HUDEP-2 (cell line): ENCODE measurements around the gene PSMB2.
"Not testable (repeated sequence)": the region's sequence is repeated elsewhere in the genome, so short reads cannot be mapped to it uniquely, and the experiment has no call there.

ENCODE experiments used
- DNase-seq, 76 experiments: peaks; one replicate each; lab custom pipeline; 2025; ENCODE audit not compliant: unreplicated experiment in 76 of 76; lab: John Stamatoyannopoulos, UW

The PSMB2 gene

GRCh38 chr1:35641233-35641866 is at the start of gene PSMB2:
PSMB2 (minus strand) TSS chr1:35641526; CDS start chr1:35641432, 94 bp downstream.
- DNase-seq = peak in 74 of 76 experiments; percentile 66 to 97 (median 90)

DNA sequence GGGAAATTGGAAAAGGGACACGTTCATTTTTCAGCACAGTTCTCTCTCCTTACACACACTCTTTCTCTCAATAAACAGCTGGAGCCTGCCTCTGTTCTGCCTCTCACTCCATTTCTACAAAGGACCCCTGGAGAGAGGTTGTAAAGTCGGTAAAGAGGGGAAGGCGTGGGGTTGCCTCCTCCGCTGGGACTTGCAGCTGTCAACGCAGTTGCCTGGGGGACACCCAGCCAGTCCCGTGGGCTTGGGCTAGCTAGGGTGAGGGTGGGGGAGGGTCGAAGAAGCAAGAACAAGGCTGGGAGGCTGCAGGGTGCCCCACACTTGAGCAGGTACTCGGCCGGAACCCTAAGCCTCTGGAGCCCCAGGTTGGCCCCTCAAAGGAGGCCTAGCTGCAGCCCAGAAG is 49.8 kb upstream of the PSMB2 start:
- DNase-seq = no peak

GRCh38 chr1:35690103-35690502 is 48.8 kb upstream of the PSMB2 start:
- DNase-seq = not testable (repeated sequence)

GRCh38 chr1:35688161-35688560 is 46.8 kb upstream of the PSMB2 start:
- DNase-seq = no peak

DNA sequence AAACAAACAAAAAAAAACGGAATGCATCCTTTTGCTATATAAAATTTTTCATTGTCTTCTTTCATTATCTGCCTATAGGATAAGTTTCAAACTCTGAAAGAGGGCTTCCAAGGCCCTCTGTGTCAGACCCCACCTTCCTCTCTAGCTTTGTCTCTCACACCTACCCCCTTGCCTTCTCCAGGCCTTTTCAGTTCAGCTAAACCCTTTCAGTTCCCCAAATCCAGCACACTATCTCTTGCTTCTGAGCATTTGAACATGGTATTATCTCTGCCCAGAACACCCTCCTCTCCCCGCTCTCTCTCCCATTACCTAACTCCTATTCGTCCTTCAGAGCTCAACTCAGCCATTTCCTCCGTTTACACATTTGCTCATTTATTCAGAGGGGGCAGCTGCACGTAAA is 41.7 kb upstream of the PSMB2 start:
- DNase-seq = no peak

DNA sequence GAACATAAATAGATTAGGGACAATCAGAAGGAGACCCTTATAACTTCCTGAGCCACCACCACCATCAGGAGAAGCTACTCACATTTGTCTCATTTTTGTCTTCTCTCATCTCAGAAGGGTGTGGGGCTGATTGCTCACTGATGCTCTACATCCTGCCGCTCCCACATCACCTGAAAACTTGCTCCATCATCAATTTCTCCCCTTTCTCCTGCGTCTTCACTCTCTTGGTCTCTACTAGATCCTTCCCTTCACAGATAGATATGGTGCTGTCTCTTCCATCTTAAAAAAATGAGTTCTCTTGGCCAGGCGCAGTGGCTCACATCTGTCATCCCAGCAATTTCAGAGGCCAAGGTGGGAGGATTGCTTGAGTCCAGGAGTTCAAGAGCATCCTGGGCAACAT is 38.9 kb upstream of the PSMB2 start:
- DNase-seq = no peak

GRCh38 chr1:35675773-35676172 is 34.4 kb upstream of the PSMB2 start:
- no peak for DNase-seq

- peak in 1 of 76 experiments; percentile 3 for DNase-seq
Measured at GRCh38 chr1:35674111-35674510, 32.8 kb upstream of the PSMB2 start.

- no peak for DNase-seq
Measured at GRCh38 chr1:35672116-35672515, 30.8 kb upstream of the PSMB2 start.

- no peak for DNase-seq
Measured at GRCh38 chr1:35668506-35668905, 27.2 kb upstream of the PSMB2 start.

DNA sequence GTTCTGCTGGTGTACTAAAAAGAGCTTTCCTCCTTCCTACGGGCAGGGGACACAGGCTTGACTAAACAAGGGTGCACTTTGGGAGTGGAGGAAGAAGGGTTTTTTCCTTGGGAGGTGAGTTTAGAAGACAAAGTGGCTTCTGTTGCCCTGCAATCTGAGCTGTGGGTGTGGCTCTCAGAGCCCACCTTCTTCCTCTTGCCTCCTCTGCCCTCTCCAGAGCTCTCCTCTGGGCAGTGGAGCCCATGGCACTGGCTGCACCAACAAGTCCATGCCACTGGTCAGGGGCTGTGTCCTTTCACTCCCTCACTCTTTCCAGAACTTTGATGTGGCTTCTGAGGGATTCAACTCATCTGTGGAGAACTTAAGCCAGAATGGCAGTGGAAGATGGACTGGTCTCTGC is 25.6 kb upstream of the PSMB2 start:
- DNase-seq = no peak

DNA sequence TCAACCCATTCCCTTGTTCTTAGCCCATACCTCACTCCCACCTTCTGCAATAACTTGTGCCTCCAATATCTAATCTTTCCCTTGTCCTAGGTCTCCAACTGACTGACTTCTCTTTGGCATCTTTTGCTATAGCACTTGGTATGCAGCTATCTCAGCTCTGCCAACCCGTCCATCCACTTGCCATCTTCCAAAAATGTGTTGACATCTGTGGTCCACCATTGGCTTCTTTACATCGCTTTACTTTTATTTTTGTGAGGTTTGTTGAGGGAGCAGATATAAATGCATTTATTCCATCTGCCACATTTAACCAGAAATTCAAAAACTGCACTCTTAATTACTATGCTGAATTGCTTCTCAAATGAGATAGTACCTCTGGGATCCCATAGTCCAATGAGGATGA is 24.9 kb upstream of the PSMB2 start:
- DNase-seq = no peak

GRCh38 chr1:35663434-35663833 is 22.1 kb upstream of the PSMB2 start:
- DNase-seq = no peak

GRCh38 chr1:35661474-35661795 is 20.1 kb upstream of the PSMB2 start:
- no peak for DNase-seq

DNA sequence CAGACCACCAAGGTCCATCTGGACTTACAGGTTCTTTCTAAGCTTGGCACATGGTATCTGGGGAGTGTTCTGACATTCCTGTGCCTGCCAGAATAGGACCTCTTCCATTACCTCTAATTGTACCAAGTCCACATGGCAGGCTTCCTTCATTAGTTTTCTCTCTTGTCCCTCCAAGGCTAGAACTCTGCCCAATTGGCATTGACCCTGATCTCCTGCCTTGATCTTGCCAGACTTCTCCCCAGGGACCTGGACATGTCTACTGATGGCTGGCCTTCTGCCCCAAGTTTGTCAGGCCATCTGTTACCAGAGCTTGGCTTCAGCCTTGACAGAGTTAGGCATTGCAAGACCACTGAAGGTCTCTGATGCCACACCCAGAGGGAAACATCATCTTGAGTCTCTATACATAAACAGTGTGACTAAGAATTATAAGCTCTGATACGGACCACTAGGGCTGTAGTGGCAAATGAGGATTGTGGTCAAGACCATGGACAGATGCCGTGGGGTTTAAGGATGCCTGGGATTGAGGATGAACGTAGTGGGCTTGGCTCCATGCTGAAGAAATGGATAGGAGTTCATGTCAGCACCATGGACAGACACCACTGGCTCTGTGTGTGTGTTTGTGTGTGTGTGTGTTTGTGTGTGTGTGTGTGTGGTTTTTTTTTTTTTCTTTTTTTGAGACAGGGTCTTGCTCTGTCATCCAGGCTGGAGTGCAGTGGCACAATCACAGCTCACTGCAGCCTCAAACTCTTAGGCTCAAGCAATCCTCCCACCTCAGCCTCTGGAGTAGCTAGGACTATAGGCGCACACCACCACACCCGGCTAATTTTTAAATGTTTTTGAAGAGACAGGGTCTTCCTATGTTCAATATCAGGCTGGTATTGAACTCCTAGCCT is 19.5 kb upstream of the PSMB2 start:
- DNase-seq = peak in 11 of 76 experiments; percentile 2 to 35 (median 15)

GRCh38 chr1:35659589-35659988 is 18.3 kb upstream of the PSMB2 start:
- no peak for DNase-seq

- peak in 1 of 76 experiments; percentile 3 for DNase-seq
Measured at GRCh38 chr1:35657851-35658250, 16.5 kb upstream of the PSMB2 start.

- DNase-seq = no peak
Measured at GRCh38 chr1:35656863-35657232, 15.5 kb upstream of the PSMB2 start.

DNA sequence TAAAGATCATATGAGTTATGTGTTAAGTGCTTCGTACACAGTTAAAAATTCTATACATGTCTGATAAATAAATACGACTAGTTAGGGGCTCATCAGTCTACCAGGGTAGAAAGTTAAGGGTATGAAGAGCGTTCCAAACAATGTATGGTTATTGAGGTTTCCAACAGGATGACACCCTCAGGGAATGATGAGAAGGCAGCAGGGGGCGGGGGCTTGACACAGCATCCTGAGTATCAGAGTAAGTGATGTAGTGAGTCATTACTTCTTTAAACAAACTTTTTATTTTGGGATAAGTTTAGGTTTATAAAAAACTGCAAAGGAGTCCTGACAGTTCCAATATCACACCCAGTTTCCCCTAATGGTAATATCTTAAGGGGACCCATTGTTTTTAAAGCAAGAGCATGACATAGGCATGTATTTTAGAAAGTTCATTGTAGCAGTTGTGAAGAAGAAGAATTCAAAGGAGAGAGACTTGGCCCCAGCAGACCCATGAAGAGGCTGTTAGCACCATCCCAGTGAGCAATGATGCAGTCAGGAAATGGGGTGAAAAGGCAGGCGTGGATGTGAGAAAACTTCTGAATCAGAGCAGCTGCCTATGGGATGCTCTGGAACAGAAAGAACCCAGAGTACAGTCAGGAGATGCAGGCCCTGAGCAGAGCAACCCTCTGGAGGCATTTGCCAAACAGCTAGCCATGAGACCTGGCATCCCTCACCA is 15.0 kb upstream of the PSMB2 start:
- DNase-seq = no peak

DNA sequence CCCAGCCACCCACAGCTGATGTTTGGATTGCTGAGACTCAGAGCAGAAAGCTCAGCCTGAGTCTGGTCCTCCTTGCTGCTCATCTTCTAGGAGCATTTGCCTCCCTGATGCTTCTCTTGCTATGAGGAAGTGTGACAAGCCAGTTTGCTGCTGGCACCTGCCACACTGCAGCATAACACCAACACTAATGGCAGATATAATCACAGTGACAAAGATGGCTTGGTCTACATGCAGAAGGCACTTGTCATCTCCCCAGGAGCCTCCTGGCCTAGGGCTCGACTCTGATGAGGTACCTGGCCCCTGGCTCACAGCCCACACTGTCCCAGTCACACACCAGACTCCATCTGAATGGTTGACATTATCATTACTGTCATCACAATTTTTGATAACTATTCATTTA is 13.9 kb upstream of the PSMB2 start:
- DNase-seq = no peak

DNA sequence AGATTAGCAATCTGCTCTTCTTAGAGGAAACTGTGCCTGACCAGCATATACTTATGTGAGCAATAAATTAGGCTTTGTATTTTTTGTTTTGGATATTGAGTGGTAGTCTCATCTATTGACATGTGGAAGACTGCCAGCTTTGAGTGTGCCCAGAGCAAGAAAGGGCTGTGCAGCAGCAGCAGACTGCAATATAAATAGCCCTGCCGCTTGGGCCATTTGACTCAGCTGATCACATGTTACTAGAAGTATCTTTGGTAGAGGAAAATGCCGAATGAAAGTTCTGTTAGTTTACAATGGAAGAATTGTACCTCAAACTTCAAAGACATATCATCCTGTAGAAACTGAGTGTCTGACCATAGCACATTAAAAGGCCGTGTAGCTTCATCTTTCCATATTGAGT is 9.1 kb upstream of the PSMB2 start:
- DNase-seq = no peak

GRCh38 chr1:35646043-35646442 is 4.7 kb upstream of the PSMB2 start:
- DNase-seq = no peak
